ENCODE results near the gene CDS2.

The CDS2 gene

DNA sequence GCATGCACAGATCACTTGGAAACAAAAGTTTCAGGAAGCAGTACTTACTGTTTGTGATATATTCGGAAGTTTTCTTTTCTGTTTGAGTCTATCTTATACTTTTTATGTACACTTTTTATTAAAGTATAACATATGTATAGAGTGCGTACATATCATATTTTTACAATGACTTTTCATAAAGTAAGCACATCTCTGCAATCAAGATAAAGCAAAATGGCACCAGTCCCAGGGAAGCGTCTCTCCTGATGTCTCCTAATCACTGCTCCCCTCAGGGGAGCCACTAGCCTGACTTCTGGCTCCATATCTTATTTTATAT lies 26.3 kb downstream of the CDS2 start:
- no peak for DNase-seq (ENCODE audit: low read depth in 2 of 2, low spot score in 1 of 2)

- no peak for DNase-seq (ENCODE audit: low read depth in 2 of 2, low spot score in 1 of 2)
Measured at GRCh38 chr20:5153612-5154542, 27.1 kb downstream of the CDS2 start.

DNA sequence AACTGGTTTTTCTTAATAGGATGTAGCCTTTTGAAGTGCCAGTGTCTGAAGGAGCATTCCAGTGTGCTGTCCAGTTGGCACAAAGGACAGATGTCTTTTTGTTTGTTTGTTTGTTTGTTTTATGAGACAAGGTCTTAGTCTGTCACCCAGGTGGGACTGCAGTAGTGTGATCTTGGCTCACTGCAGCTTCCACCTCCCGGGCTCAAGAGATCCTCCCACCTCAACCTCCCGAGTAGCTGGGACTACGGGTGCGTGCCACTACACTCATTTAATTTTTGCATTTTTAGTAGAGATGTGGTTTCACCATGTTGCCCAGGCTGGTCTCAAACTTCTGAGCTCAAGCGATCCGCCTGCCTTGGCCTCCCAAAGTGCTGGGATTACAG lies 27.7 kb downstream of the CDS2 start:
- no peak for DNase-seq (ENCODE audit: low read depth in 2 of 2, low spot score in 1 of 2)

- no peak for DNase-seq (ENCODE audit: low read depth in 2 of 2, low spot score in 1 of 2)
Measured at GRCh38 chr20:5155404-5155803, 28.6 kb downstream of the CDS2 start.

- no peak for DNase-seq (ENCODE audit: low read depth in 2 of 2, low spot score in 1 of 2)
Measured at GRCh38 chr20:5156675-5157448, 30.1 kb downstream of the CDS2 start.

GRCh38 chr20:5159928-5160327 lies 33.1 kb downstream of the CDS2 start:
- DNase-seq (ENCODE audit: low read depth in 2 of 2, low spot score in 1 of 2) = no peak

- no peak for DNase-seq (ENCODE audit: low read depth in 2 of 2, low spot score in 1 of 2)
Measured at GRCh38 chr20:5160882-5161281, 34.1 kb downstream of the CDS2 start.

GRCh38 chr20:5161536-5162164 lies 34.8 kb downstream of the CDS2 start:
- DNase-seq (ENCODE audit: low read depth in 2 of 2, low spot score in 1 of 2) = no peak

DNA sequence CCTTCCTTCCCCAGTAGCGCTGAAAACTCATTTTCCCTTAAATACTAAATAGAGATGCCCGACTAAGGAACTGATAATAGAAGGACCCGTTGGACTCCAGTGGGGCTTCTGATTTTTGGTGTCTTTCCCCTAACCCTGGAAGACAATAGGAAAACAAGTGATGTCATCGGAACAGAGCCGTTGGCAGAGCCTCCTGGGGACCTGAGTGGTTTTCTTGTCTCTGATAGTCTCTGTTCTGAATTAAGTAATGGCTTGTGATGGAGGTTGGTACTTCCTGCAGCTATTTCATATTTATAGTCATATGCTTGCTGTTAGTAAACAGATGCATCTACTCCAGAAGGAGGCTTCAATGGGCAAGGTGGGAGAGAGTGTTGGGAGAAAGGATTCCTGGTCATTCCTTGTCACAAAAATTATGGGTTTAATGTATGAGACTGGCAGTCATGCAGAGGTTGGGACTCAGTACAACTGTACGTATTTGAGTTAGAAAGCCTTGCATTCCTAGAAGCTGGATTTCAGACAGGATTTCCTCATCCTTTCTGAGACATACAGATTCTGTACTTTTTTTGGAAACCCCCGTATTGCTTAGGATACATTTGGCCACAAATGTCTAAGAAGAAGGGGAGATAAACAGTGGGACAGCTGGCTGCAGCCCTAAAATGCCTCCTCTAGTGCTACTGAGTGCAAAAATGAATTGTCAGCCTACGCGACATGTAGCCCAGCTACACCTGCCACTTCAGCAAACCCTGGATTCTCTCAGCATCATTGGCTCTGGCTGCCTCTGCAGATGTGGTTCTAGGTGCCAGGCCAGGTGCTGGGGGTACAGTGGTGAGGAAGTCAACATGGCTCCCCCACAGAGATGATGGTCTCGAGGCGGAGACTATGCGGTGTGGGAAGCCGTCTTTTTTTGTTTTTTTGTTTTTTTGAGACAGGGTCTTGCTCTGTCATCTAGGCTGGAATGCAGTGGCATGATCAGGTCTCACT lies 38.1 kb downstream of the CDS2 start:
- no peak for DNase-seq (ENCODE audit: low read depth in 2 of 2, low spot score in 1 of 2)

DNA sequence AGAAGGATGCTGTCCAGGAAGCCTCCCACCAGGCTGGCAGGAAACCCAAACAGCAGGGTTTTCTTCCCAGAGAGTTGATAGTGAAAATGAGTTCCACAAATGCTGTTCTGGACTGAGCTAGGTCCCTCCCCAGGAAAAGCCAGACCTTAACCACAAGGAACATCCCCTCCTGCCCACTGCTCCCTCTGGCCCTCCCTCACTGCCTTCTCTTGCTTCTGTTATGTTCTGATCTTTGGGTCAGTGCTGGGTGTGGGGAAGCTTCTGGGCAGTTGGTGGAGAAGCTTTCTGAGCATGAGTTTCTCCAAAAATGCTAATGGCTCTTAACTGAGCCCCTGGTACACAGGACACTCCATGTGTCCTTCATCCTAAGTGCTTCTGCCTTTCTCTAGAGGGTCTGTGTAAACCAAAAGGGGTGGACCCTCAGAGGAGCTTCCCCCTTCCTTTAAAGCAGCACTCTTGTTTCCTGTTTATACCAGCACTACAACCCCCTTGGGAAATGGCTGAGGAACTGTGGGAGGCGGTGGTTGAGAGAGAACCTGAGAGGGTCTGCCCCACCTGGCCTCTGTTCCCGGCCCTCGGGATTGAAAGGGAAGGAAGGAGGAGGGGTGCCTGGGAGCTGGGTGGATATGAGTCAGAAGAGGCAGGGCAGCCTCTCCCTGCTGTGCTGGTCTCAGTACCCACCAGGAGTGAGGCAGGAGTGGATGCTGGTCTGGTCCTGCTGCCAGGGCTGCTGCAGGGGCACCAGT lies 42.0 kb downstream of the CDS2 start:
- DNase-seq (ENCODE audit: low read depth in 2 of 2, low spot score in 1 of 2) = no peak

GRCh38 chr20:5170341-5170740 lies 43.5 kb downstream of the CDS2 start:
- no peak for DNase-seq (ENCODE audit: low read depth in 2 of 2, low spot score in 1 of 2)

DNA sequence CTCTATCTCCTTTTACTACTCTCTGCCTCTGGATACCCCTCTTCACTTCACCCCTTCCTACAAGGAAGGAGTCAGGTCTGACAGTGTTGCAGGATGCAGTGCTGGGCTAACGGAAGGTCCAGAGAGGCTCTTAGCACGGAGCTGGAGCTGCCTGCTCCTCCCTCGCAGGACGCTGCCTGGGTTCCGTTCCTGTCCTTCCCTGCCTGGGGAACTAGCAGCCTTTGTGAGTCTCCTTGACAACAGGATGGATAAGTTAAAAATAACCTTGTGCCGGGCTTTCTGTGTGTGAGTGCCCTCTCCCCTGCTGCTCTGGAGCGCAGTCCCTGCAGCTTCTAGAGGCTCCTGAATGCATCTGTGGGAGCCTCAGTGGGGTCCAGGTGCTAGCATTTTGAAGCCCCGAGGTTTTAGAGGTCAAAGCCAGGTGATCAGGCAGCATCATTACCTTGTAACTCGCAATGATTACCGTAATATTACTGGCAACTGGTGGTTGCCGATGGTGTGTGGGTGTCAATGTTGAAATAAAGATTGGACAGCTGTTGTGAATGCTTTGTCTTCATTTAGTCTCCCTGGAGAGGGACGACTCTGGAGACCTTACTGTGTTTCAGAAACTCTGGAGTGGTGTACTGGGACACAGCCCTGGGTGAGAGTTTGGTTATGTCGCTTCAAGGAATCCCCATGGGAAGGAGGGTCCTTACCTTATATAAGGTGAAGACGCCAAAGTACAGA lies 44.4 kb downstream of the CDS2 start:
- no peak for DNase-seq (ENCODE audit: low read depth in 2 of 2, low spot score in 1 of 2)

DNA sequence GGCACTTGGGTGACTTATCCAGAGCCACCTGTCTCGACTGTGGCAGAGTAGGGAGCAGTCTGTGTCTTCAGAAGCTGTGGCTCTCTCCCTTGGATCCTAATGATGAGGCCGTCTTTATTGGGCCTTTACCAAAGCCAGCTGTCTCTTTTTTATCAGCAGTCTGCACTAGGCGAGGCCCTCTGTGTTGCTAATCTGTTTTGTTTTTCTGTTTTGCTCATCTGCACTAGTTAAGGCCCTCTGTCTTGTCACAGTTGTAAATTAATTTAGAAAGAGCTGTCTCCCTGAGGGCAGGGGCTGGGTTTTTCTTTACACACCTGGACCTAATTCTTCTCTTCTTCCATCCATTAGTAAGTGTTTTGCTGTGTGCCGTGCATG lies 45.0 kb downstream of the CDS2 start:
- DNase-seq (ENCODE audit: low read depth in 2 of 2, low spot score in 1 of 2) = no peak

DNA sequence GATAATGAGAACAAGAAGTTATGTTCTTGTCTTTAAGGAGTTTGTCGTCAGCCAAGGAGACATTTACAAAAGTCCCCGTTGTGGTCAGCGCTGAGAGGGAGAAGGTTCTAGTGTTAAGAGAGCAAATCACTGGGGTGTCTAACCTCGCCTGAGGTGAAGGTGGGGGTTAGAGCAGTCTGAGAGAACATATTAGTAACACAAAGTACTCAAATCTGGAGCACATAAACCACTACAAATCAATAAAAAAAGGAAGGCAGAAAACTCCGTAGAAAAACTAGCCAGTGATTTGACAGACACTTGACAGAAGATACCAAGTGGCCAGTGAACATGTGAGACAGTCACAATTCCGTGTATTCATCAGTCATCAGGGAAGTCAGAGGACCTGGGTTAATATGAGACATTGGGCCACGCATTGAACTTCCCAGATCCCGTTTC lies 45.4 kb downstream of the CDS2 start:
- DNase-seq (ENCODE audit: low read depth in 2 of 2, low spot score in 1 of 2) = no peak

DNA sequence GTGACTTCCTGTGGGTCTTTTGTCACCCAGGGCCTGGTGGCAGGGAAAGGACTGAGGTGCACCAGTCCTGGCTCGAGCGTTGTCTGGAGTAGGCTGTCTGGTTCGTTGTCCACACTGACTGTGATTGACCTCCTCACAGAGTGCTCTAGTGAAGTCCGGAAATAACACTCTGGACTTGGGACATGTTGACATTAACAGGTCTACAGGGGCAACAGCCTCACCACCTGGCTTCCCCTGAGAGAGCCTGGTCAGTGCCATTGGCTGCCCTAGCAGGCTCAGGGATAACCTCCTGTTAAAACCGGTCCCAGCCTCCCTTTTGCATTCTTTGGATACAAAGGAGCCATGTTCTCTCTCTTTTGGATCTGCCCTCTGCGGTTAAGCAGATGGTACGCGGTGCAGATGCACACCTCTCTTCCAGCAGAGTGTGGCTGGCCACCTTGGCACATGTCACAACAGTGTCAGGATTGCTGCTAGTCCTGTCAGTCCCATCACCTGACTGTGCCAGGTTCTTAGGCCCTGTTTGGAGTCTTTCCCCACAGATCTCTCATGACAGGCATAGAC lies 46.2 kb downstream of the CDS2 start:
- no peak for DNase-seq (ENCODE audit: low read depth in 2 of 2, low spot score in 1 of 2)

DNA sequence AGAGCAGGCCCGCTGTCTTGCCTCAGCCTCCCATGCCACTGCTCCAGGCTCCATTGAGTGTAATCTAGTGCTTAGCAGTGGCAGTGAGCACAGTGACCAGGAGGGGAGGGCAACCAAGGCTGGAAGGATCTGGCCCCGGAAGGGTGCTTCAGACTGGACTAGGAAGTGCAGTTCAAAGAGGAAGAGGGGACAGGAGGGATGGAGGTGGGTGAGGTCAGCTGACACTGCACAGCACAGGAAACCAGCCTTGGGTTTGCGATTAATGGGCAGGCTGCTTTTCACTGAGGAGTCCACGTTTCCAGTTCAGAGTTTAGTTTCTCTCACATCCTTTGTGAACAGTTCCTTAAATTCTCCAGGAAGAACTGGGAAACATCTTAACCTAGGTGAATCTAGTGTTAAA lies 46.9 kb downstream of the CDS2 start:
- no peak for DNase-seq (ENCODE audit: low read depth in 2 of 2, low spot score in 1 of 2)

DNA sequence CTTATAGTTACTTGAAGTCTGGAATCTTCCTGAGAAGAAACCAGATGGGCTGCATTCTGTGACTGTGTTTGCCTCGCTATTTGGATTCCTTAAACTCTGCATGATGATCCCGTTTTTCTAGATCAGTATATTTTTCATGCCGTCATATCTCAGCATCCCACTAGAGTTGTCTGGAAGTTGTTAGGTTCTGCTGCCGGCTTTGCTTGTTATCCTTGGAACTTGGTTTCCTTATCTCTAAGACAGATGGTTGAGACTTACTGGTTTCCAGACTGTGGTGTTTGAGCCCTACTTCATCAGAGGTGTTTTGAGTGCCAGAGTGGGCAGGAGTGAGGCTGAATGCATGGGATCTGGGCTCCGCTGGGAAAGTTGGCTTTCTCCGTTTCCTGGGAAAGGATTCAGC lies 50.3 kb downstream of the CDS2 start:
- no peak for DNase-seq (ENCODE audit: low read depth in 2 of 2, low spot score in 1 of 2)

GRCh38 chr20:5178046-5178445 lies 51.2 kb downstream of the CDS2 start:
- no peak for DNase-seq (ENCODE audit: low read depth in 2 of 2, low spot score in 1 of 2)

DNA sequence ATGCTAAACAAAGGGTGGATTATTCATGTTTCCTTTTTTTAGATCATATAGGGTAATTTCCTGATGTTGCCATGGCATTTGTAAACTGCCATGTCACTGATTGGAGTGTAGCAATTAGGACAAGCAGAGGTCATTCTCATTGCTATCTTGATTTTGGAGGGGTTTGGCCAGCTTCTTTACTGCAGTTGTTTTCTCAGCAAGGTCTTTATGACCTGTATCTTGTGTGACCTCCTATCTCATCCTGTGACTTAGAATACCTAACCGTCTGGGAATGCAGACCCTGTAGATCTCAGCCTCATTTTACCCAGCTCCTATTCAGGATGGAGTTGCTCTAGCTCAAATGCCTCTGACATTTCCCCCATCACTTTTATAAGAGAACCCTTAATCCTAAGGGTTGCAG lies 53.6 kb downstream of the CDS2 start:
- no peak for DNase-seq (ENCODE audit: low read depth in 2 of 2, low spot score in 1 of 2)
